Measurements from ENCODE around the gene LRRC8D.

Gene LRRC8D

GRCh38 chr1:89834083-89834704 lies 13.4 kb downstream of the LRRC8D start:
- no peak for DNase-seq

GRCh38 chr1:89836252-89837035 lies 15.6 kb downstream of the LRRC8D start:
- no peak for DNase-seq

GRCh38 chr1:89837036-89837481 lies 16.2 kb downstream of the LRRC8D start:
- no peak for DNase-seq

GRCh38 chr1:89837510-89837909 lies 16.7 kb downstream of the LRRC8D start:
- no peak for DNase-seq

- no peak for DNase-seq
Observed at GRCh38 chr1:89839516-89839915, 18.7 kb downstream of the LRRC8D start.

GRCh38 chr1:89841507-89841906 lies 20.7 kb downstream of the LRRC8D start:
- no peak for DNase-seq

- DNase-seq = no peak
Observed at GRCh38 chr1:89842567-89843272, 21.9 kb downstream of the LRRC8D start.

GRCh38 chr1:89843273-89844130 lies 22.7 kb downstream of the LRRC8D start:
- DNase-seq = no peak

GRCh38 chr1:89844241-89844807 lies 23.5 kb downstream of the LRRC8D start:
- no peak for DNase-seq

GRCh38 chr1:89844860-89845259 lies 24.0 kb downstream of the LRRC8D start:
- DNase-seq = no peak

- DNase-seq = no peak
Observed at GRCh38 chr1:89847191-89847729, 26.4 kb downstream of the LRRC8D start.

- no peak for DNase-seq
Observed at GRCh38 chr1:89850844-89851415, 30.1 kb downstream of the LRRC8D start.

GRCh38 chr1:89854140-89854539 lies 33.3 kb downstream of the LRRC8D start:
- DNase-seq = no peak

GRCh38 chr1:89855413-89856123 lies 34.7 kb downstream of the LRRC8D start:
- no peak for DNase-seq

GRCh38 chr1:89863165-89863830 lies 42.5 kb downstream of the LRRC8D start:
- no peak for DNase-seq

GRCh38 chr1:89865498-89866382 lies 44.9 kb downstream of the LRRC8D start:
- DNase-seq = no peak

- DNase-seq = no peak
Observed at GRCh38 chr1:89866568-89866967, 45.7 kb downstream of the LRRC8D start.

GRCh38 chr1:89870998-89871397 lies 50.2 kb downstream of the LRRC8D start:
- no peak for DNase-seq

GRCh38 chr1:89871768-89872473 lies 51.1 kb downstream of the LRRC8D start:
- DNase-seq = no peak
